ENCODE measurements around the gene MYH3.

The MYH3 gene

DNA sequence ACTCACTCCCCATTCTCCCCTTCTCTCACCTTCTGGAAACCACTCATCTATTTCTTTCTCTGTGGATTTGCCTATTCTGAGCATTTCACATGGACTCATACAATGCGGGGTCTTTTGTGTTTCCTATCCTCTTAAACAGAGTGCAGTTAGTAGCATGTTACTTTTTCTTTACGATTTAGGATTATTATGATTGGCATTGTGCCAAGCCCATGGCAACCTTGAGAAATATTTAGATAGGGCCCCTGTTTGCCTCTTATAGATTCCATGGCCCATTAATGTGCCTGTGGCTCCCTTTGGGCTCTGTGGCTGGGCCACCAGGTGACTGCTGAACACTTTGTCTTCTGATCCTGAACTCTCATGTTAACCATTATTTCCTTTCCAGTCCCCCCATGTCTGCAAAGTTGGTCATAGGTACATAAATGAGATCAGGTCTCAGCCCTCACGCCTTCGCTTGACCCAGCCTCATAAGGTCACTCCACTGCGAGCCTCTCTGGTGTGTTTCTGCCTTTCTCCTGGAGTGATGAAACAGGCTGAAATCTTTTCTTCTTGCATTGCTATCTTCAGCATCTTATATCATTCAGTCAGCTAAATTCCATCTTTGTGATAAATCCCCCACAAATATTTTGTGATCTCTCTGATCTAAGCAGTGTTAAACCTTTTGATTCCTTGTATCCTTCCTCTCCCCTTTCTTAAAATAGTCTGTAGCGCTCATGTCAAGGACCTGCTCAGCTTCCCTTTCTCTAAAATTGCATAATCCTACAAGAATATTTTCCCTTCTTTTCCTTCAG is 44.0 kb downstream of the MYH3 start:
- DNase-seq: no peak

GRCh38 chr17:10610884-10611283 is 46.2 kb downstream of the MYH3 start:
- DNase-seq: no peak

- DNase-seq: no peak
Measured at GRCh38 chr17:10608244-10608643, 48.9 kb downstream of the MYH3 start.

DNA sequence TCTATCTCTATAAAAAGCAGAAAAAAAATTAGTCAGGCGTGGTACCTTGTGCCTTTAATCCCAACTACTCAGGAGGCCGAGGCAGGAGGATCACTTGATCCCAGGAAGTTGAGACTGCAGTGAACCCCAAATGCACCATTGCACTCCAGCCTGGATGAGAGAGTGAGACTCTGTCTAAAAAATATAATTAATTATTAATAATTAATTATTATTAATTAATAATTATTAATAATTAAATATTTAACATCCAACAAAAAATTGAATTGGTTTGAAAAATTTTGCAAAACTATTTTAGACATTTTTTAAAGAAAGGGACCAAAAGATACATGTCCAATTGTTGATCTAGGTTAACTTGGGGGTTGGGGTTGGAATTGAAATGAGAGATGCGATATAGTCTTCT is 51.0 kb downstream of the MYH3 start:
- no peak for DNase-seq

GRCh38 chr17:10605221-10605783 is 51.8 kb downstream of the MYH3 start:
- no peak for DNase-seq

DNA sequence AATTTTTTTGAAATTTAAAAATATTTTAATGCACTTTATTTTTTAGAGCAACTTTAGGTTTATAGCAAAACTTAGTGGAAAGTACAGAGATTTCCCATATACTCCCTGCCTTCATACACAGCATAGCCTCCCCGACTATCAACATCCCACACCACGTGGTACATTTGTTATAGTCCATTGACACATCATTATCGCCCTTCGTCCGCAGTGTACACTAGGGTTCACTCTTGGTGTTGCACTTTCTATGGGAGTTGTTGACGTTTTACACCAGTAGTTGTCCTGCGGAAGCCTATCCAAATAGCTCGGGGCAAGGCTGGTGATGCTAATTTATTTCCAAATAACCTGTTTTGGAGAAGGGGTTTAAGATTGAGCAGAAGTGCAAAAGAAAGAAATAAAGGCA is 52.6 kb downstream of the MYH3 start:
- no peak for DNase-seq

DNA sequence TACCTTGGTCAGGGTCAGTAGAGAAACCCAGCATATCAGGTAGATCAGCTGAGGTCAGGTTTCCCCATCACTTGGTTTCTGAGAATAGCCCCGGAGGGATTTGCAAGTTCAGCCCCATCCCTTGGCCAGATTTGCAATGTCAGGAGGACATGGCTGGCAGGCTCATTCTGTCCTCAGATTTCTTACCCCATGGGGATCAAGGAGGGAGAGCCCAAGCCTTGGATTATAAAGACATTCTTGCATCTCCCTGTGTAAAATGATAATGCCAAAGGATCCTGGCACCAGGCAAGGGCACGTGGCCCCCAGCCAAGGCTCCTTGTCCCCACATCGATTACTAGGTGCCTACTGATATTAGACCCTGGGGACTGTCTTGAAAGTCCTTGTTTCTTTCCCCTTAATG is 53.2 kb downstream of the MYH3 start:
- no peak for DNase-seq

DNA sequence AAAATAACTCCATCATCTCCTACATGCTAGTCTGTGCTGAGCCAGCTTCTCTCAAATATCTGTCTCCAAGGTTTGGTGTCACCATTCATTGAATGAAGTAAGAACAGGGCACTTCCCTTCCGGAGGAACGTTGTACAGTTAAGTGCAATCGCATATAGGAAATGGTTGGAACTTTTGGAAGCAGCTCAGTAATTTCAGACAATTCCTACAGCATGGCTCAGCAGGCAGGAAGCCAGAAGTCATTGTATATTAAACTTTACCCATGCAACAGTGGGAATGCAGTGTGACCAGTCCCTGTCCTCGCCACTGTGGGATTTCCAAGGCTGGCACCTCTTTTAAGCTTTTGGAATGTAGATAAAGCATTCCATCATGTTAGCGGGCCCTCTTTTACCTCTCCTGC is 56.5 kb downstream of the MYH3 start:
- DNase-seq: no peak

DNA sequence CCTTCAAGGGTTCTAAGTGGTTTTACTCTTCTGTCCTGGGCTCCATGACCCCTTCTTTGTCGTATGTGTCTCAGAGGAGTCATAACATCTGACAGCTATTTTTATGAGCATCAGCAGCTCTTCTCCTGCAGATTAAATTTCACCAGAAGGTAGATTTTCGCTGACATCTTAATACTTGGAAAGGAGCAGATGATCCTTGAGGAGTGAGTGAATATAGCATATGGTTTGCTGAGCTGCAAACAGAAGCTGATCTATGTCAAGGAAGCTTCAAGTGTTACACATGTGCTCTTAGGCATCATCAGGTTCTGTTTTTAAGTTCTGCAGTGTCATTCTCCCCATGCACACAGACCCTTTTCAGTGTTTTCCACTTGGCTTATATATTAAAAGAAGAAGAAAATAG is 58.5 kb downstream of the MYH3 start:
- DNase-seq: no peak

DNA sequence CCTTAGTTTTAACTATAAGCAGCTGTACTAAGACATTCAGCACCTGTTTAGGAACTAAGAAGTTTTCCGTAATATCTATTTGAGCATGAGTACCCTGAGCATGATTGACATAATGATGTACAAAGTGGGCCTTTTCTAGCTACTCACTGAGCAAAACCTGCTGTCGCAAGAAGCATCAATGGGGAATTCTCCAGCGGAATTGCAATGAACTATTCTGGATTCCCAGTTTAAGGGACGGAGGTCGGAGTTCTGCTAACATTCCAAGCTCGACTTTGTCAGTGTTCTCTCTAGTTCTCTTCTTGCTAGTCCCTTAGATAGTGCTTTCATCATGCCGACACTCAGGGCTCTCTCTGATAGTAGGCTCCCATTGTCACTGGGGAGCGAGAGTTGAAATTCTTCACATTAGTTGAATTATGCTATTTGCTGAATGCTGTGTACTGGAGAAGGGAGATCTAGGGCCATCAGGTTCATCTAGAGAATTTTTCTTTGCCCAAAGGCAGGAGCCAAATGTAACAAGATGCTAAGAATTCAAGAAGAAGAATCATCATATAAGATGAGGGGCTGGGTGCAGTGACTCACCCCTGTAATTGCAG is 67.5 kb downstream of the MYH3 start:
- no peak for DNase-seq

DNA sequence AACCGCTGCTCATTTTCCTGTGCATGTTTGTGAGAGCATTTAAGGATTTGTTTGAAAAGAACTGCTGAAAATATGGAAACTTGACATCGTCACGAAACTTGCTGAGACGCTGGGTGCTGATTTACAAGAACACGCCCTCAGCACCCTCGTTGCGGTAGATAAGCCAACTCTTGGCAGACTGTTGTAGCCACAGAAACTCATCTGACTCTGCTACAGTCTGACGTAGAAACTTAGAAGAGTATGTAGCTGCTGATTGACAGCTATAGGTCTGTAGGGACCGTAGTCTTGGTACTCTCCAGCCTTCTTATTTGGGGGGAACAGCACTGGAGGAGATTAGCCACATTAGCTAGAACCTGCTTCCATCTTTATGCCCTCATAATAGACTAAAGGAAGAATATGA is 71.6 kb downstream of the MYH3 start:
- no peak for DNase-seq

GRCh38 chr17:10583834-10584233 is 73.3 kb downstream of the MYH3 start:
- DNase-seq: no peak

DNA sequence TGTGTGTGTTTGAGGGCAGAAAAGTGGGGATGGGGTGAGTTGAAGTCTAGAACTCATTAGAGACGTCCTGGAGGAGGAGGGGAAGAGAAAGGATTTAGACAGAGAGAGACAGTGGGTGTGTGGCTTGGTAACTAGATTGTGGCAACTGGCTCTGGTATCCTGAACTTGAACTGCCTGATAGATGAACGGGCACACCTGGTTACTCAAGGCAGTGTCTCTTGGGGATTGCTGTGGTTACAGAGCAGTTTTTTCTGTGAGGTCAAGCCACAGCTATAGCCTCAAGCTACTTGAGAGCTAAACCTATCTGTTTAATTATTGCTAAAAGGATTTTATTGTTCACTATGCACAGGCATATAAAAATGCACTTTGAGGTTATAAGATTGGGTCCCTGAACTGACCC is 77.8 kb downstream of the MYH3 start:
- DNase-seq: no peak
